ENCODE measurements around the gene VAV1. TPM values are rescaled to one million over a fixed set of nuclear protein-coding genes. Genes with fewer than 3 reads are reported as not detected.
"Not testable (repeated sequence)": the region's sequence is repeated elsewhere in the genome, so short reads cannot be mapped to it uniquely, and the experiment has no call there.

Gene VAV1
- total RNA-seq, 1 donor from 2014 or later: not detected

- no peaks in the 10 kb centered on the region for H3K27me3 Mint-ChIP-seq (ENCODE audit: low read depth)
- TF ChIP-seq CTCF (IDR thresholded peaks at IDR 0.05; ENCODE audit: unreplicated experiment): no peak
- H3K36me3 Mint-ChIP-seq: no peaks in the 10 kb centered on the region
- H3K27ac Mint-ChIP-seq: no peak overlapping the region
- DNase-seq (ENCODE audit: low spot score in 2 of 2, unreplicated experiment in 2 of 2): no peak
- H3K9me3 Mint-ChIP-seq: peaks cover 23% of the 10 kb centered on the region
- peaks cover 4% of the 10 kb centered on the region for H3K4me1 Mint-ChIP-seq
- H3K4me3 Mint-ChIP-seq: no peak overlapping the region
Observed at GRCh38 chr19:6866741-6867151, 94.2 kb downstream of the VAV1 start.

- H3K36me3 Mint-ChIP-seq: no peaks in the 10 kb centered on the region
- no peak for TF ChIP-seq CTCF (IDR thresholded peaks at IDR 0.05; ENCODE audit: unreplicated experiment)
- H3K27ac Mint-ChIP-seq: no peak overlapping the region
- no peak for DNase-seq (ENCODE audit: low spot score in 2 of 2, unreplicated experiment in 2 of 2)
- H3K4me1 Mint-ChIP-seq: no peaks in the 10 kb centered on the region
- no peaks in the 10 kb centered on the region for H3K27me3 Mint-ChIP-seq (ENCODE audit: low read depth)
- H3K9me3 Mint-ChIP-seq: peaks cover 30% of the 10 kb centered on the region
- H3K4me3 Mint-ChIP-seq: no peak overlapping the region
Observed at GRCh38 chr19:6868351-6868750, 95.8 kb downstream of the VAV1 start.

GRCh38 chr19:6869151-6869882 is 96.8 kb downstream of the VAV1 start:
- H3K27ac Mint-ChIP-seq; H3K27me3 Mint-ChIP-seq (ENCODE audit: low read depth); H3K36me3 Mint-ChIP-seq; H3K4me1 Mint-ChIP-seq; DNase-seq (ENCODE audit: low spot score in 2 of 2, unreplicated experiment in 2 of 2); H3K4me3 Mint-ChIP-seq: not testable (repeated sequence)
- H3K9me3 Mint-ChIP-seq: peaks cover 38% of the 10 kb centered on the region

GRCh38 chr19:6873708-6874431 is 101.4 kb downstream of the VAV1 start:
- TF ChIP-seq CTCF (IDR thresholded peaks at IDR 0.05; ENCODE audit: unreplicated experiment): no peak

GRCh38 chr19:6875218-6875617 is 102.7 kb downstream of the VAV1 start:
- TF ChIP-seq CTCF (IDR thresholded peaks at IDR 0.05; ENCODE audit: unreplicated experiment): no peak
- Mint-ChIP-seq H3K9me3 (peaks cover 69% of the 10 kb centered on the region), H3K4me1 (no peaks in the 10 kb centered on the region), H3K36me3 (no peaks in the 10 kb centered on the region), H3K27ac (no peak overlapping the region), H3K4me3 (no peak overlapping the region), H3K27me3 (ENCODE audit: low read depth) (no peaks in the 10 kb centered on the region)
- no peak for DNase-seq (ENCODE audit: low spot score in 2 of 2, unreplicated experiment in 2 of 2)

More at GRCh38 chr19:6873708-6874431, 101.4 kb downstream of the VAV1 start:
- Mint-ChIP-seq H3K36me3 (no peaks in the 10 kb centered on the region), H3K4me3 (no peak overlapping the region), H3K4me1 (no peaks in the 10 kb centered on the region), H3K9me3 (peaks cover 65% of the 10 kb centered on the region), H3K27ac (no peak overlapping the region), H3K27me3 (ENCODE audit: low read depth) (no peaks in the 10 kb centered on the region)
- no peak for DNase-seq (ENCODE audit: low spot score in 2 of 2, unreplicated experiment in 2 of 2)

- Mint-ChIP-seq H3K4me3 (no peak overlapping the region), H3K36me3 (no peaks in the 10 kb centered on the region), H3K27me3 (ENCODE audit: low read depth) (no peaks in the 10 kb centered on the region), H3K4me1 (no peaks in the 10 kb centered on the region), H3K27ac (no peak overlapping the region), H3K9me3 (peaks cover 67% of the 10 kb centered on the region)
- DNase-seq (ENCODE audit: low spot score in 2 of 2, unreplicated experiment in 2 of 2): no peak
- no peak for TF ChIP-seq CTCF (IDR thresholded peaks at IDR 0.05; ENCODE audit: unreplicated experiment)
Observed at GRCh38 chr19:6876748-6877147, 104.2 kb downstream of the VAV1 start.
